Lung (tissue), 12 donors: ENCODE measurements around the gene CDH23. TPM values are rescaled to one million over a fixed set of nuclear protein-coding genes. Genes with fewer than 3 reads are reported as not detected.

Source experiments
- ATAC-seq: fragments of 200-7000 bp; cut with Tn5 transposase; one replicate; pipeline ENCODE4 v1.9.1; 2020; ENCODE audit warnings: moderate number of reproducible peaks; ENCODE audit not compliant: insufficient read depth, low FRiP score
- DNase-seq, 3 donors: peaks; one replicate each; pipeline ENCODE4 v3.0.0-alpha.2; 2013 to 2017
- H3K27ac ChIP-seq, 2 donors: one replicate each; pipeline ENCODE4 v1.5.1; 2013; ENCODE audit warnings: mild to moderate bottlenecking in 2 of 2, moderate library complexity in 2 of 2, control low read depth in 1 of 2, inconsistent platforms in 1 of 2, low read depth in 1 of 2, low read length in 1 of 2
- H3K27me3 ChIP-seq, 3 donors: one replicate each; pipeline ENCODE4 v1.5.1; 2013; ENCODE audit warnings: low read length in 2 of 3; ENCODE audit not compliant: control insufficient read depth in 3 of 3, insufficient read depth in 3 of 3
- H3K36me3 ChIP-seq, 4 donors: one replicate each; pipeline ENCODE4 v1.5.1; 2013; ENCODE audit warnings: low read length in 4 of 4, mild to moderate bottlenecking in 1 of 4, moderate library complexity in 1 of 4; ENCODE audit not compliant: control insufficient read depth in 4 of 4, insufficient read depth in 4 of 4
- H3K4me1 ChIP-seq, 5 donors: one replicate each; pipeline ENCODE4 v1.5.1; 2013; ENCODE audit warnings: low read length in 5 of 5, mild to moderate bottlenecking in 2 of 5, moderate library complexity in 1 of 5; ENCODE audit not compliant: control insufficient read depth in 5 of 5, insufficient read depth in 5 of 5
- H3K4me3 ChIP-seq: one replicate; pipeline ENCODE4 v1.5.1; 2013; ENCODE audit warnings: mild to moderate bottlenecking, control low read depth, moderate library complexity
- H3K9ac ChIP-seq, 2 donors: one replicate each; pipeline ENCODE4 v1.5.1; 2013; ENCODE audit warnings: low read length in 2 of 2, control low read depth in 1 of 2; ENCODE audit not compliant: insufficient read depth in 1 of 2
- H3K9me3 ChIP-seq, 4 donors: one replicate each; pipeline ENCODE4 v1.5.1; 2013; ENCODE audit warnings: low read length in 3 of 4, mild to moderate bottlenecking in 1 of 4, moderate library complexity in 1 of 4; ENCODE audit not compliant: control insufficient read depth in 4 of 4, insufficient read depth in 3 of 4
- CTCF ChIP-seq: IDR thresholded peaks from 2 replicates; pipeline ENCODE4 v1.5.1; 2012; ENCODE audit warnings: mild to moderate bottlenecking; ENCODE audit errors: control extremely low read depth, extremely low read depth
- WGBS, 2 donors: extraction: QIAGEN DNeasy Blood & Tissue Kit; methylation state at CpG; one replicate each; pipeline ENCODE4 v1.1.7; 2013; 5-methylcytosine and 5-hydroxymethylcytosine counted together
- polyA plus RNA-seq, 2 donors: library from polyadenylated mRNA; stranded (reverse); fragments of 200-250 nt; gene quantifications; one replicate each; pipeline ENCODE4 v1.2.1, GENCODE V29; 2013
- total RNA-seq, 2 donors: library from RNA; depleted of rRNA in 1 of 2; stranded (reverse); fragments of >200 nt in 1 of 2; gene quantifications; one replicate each; pipeline ENCODE4 v1.2.1, GENCODE V29; 2014 to 2021
- donor health status: control.
- donor health status: control.
- donor health status: Bipolar disorder and iron deficiency.
- donor health status: healthy.
- donor health status: DM: yes; HTN: yes; CAD: no.

Gene CDH23
- total and polyA plus RNA-seq, 4 donors = 4.5 to 29.5 (median 6.0) TPM

- H3K36me3 ChIP-seq = no peaks in the 10 kb centered on the region
- peaks cover 0 to 8% (median 0%) of the 10 kb centered on the region in 5 donors for H3K4me1 ChIP-seq
- no peak overlapping the region for H3K9ac ChIP-seq
- no peaks in the 10 kb centered on the region for H3K9me3 ChIP-seq
- H3K27me3 ChIP-seq = no peaks in the 10 kb centered on the region
- no peak overlapping the region for H3K27ac ChIP-seq
- ATAC-seq (no peak), DNase-seq (peak; percentile 43 to 74 (median 70))
- no peak overlapping the region for H3K4me3 ChIP-seq
- TF ChIP-seq CTCF = no peak
- 70 to 86% methylated on average over 15 to 16 of the region's 16 CpGs for WGBS, 2 donors
Observed at GRCh38 chr10:71575934-71576801, 179.4 kb downstream of the CDH23 start.

GRCh38 chr10:71576842-71577241 is 180.1 kb downstream of the CDH23 start:
- TF ChIP-seq CTCF = no peak
- 88 to 95% methylated on average over 9 of the region's 9 CpGs for WGBS, 2 donors
- Histone ChIP-seq H3K27ac (no peak overlapping the region), H3K27me3 (no peaks in the 10 kb centered on the region), H3K9ac (no peak overlapping the region), H3K36me3 (no peaks in the 10 kb centered on the region), H3K4me3 (no peak overlapping the region), H3K9me3 (no peaks in the 10 kb centered on the region), H3K4me1 (peaks cover 0 to 8% (median 0%) of the 10 kb centered on the region in 5 donors)
- ATAC-seq = no peak
- DNase-seq = no peak

GRCh38 chr10:71577345-71577744 is 180.6 kb downstream of the CDH23 start:
- ATAC-seq (no peak), DNase-seq (no peak)
- H3K27ac ChIP-seq = no peak overlapping the region
- no peak for TF ChIP-seq CTCF
- no peaks in the 10 kb centered on the region for H3K36me3 ChIP-seq
- H3K27me3 ChIP-seq = no peaks in the 10 kb centered on the region
- no peak overlapping the region for H3K9ac ChIP-seq
- H3K4me1 ChIP-seq = peaks cover 0 to 8% (median 0%) of the 10 kb centered on the region in 5 donors
- WGBS, 2 donors = 94% methylated on average over 8 of the region's 8 CpGs
- no peak overlapping the region for H3K4me3 ChIP-seq
- no peaks in the 10 kb centered on the region for H3K9me3 ChIP-seq
